Measurements from ENCODE around the gene ZNF618. TPM values are rescaled to one million over a fixed set of nuclear protein-coding genes. Genes with fewer than 3 reads are reported as not detected.
A peak's percentile ranks its signal among the peaks of the same experiment; 100 is the strongest.

The ZNF618 gene
- total RNA-seq, 1 experiment from 2014 or later, result 22.0 TPM

GRCh38 chr9:113909421-113909820 is 33.3 kb downstream of the ZNF618 start (continued):
- TF ChIP-seq, protein P1, sequence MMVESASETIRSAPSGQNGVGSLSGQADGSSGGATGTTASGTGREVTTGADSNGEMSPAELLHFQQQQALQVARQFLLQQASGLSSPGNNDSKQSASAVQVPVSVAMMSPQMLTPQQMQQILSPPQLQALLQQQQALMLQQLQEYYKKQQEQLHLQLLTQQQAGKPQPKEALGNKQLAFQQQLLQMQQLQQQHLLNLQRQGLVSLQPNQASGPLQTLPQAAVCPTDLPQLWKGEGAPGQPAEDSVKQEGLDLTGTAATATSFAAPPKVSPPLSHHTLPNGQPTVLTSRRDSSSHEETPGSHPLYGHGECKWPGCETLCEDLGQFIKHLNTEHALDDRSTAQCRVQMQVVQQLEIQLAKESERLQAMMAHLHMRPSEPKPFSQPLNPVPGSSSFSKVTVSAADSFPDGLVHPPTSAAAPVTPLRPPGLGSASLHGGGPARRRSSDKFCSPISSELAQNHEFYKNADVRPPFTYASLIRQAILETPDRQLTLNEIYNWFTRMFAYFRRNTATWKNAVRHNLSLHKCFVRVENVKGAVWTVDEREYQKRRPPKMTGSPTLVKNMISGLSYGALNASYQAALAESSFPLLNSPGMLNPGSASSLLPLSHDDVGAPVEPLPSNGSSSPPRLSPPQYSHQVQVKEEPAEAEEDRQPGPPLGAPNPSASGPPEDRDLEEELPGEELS (CRISPR knock-in tag; IDR thresholded peaks at IDR 0.05), result no peak
- TF ChIP-seq, protein P2, sequence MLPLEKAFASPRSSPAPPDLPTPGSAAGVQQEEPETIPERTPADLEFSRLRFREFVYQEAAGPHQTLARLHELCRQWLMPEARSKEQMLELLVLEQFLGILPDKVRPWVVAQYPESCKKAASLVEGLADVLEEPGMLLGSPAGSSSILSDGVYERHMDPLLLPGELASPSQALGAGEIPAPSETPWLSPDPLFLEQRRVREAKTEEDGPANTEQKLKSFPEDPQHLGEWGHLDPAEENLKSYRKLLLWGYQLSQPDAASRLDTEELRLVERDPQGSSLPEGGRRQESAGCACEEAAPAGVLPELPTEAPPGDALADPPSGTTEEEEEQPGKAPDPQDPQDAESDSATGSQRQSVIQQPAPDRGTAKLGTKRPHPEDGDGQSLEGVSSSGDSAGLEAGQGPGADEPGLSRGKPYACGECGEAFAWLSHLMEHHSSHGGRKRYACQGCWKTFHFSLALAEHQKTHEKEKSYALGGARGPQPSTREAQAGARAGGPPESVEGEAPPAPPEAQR (CRISPR knock-in tag; IDR thresholded peaks at IDR 0.05), result no peak
- TF ChIP-seq ARID4B (CRISPR knock-in tag; IDR thresholded peaks at IDR 0.05; ENCODE audit: borderline replicate concordance), result no peak
- no peak for TF ChIP-seq ELF4 (CRISPR knock-in tag; IDR thresholded peaks at IDR 0.05; ENCODE audit: low read depth)
- no peak for TF ChIP-seq HMGA2 (CRISPR knock-in tag; IDR thresholded peaks at IDR 0.05)
- TF ChIP-seq FOXK1 (CRISPR knock-in tag; IDR thresholded peaks at IDR 0.05), result no peak
- no peak for TF ChIP-seq GRHL2 (CRISPR knock-in tag; IDR thresholded peaks at IDR 0.05; ENCODE audit: insufficient replicate concordance, severe bottlenecking)
- no peak for TF ChIP-seq TCF7 (CRISPR knock-in tag; IDR thresholded peaks at IDR 0.05; ENCODE audit: low read depth)
- no peak for TF ChIP-seq ZNF263 (CRISPR knock-in tag; IDR thresholded peaks at IDR 0.05; ENCODE audit: low read depth)
- TF ChIP-seq TP53 (CRISPR knock-in tag; IDR thresholded peaks at IDR 0.05), result no peak

DNA sequence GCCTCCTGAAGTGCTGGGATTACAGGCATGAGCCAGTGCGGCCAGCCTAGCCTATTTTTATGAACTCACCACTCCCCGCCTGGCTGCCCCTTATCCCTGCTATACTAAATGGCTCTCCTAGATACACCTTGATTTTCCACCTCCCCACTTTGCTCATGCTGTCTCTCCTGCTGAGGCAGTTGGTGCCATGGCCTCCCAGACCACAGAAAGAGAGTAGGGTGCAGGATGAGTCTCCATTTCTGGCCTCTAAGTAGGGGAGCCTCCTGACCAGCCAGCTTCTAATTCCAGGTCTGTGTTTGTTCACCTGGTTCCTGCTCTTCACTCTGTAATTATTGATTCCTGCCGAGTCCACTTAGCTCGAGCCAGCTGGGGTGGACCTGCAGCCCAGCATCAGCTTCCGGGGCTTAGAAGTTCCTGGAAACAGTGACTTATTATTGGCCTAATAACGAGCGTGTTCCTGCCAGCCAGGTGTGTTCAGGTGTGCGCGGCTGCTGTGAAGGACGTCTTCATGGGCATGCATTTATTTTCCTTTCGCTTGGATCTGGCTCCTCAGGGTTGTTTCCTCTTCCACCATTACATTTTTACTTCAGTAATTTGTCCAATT is 34.0 kb downstream of the ZNF618 start:
- Mint-ChIP-seq H3K27me3 (ENCODE audit: low read depth) (no peaks in the 10 kb centered on the region), H3K36me3 (no peaks in the 10 kb centered on the region), H3K9me3 (no peaks in the 10 kb centered on the region), H3K27ac (peak overlapping the region; percentile 37; the same call in 1 of the 2 replicates), H3K4me3 (no peak overlapping the region), H3K4me1 (peaks cover 26% of the 10 kb centered on the region)
- ChIA-PET POLR2A (interaction anchor here (0.7 kb wide), 1 partner anchor 458 kb away, joined by 3 read pairs; no protein-coding TSS in a partner anchor), CTCF (no interaction called here)
- ATAC-seq (no peak), DNase-seq (ENCODE audit: low spot score) (no peak)
- TF ChIP-seq ZNF671 (CRISPR knock-in tag; IDR thresholded peaks at IDR 0.05) (no peak), RELA (CRISPR knock-in tag; IDR thresholded peaks at IDR 0.05; ENCODE audit: borderline replicate concordance) (no peak), ELF4 (CRISPR knock-in tag; IDR thresholded peaks at IDR 0.05; ENCODE audit: low read depth) (no peak), FOXP1 (CRISPR knock-in tag; IDR thresholded peaks at IDR 0.05; ENCODE audit: borderline replicate concordance) (no peak), ZNF532 (CRISPR knock-in tag; IDR thresholded peaks at IDR 0.05; ENCODE audit: borderline replicate concordance) (no peak), ATF1 (CRISPR knock-in tag; IDR thresholded peaks at IDR 0.05) (no peak), SMAD4 (CRISPR knock-in tag; IDR thresholded peaks at IDR 0.05) (no peak), E2F1 (CRISPR knock-in tag; IDR thresholded peaks at IDR 0.05) (no peak), PRDM15 (CRISPR knock-in tag; IDR thresholded peaks at IDR 0.05) (no peak), IRF2 (CRISPR knock-in tag; IDR thresholded peaks at IDR 0.05; ENCODE audit: borderline replicate concordance, low read depth) (no peak)
